Heart right ventricle (tissue), 16 donors: Measurements from ENCODE around the gene ITGA4. TPM values are rescaled to one million over a fixed set of nuclear protein-coding genes. Genes with fewer than 3 reads are reported as not detected.
A peak's percentile ranks its signal among the peaks of the same experiment; 100 is the strongest.

Experiments used
- ATAC-seq, 8 donors: fragments of 200-7000 bp; cut with Tn5 transposase; one replicate each; pipeline ENCODE4 v1.9.1; 2020; ENCODE audit warnings: mild to moderate bottlenecking in 8 of 8, moderate library complexity in 8 of 8, moderate number of reproducible peaks in 1 of 8
- DNase-seq, 2 donors: peaks; one replicate each; pipeline ENCODE4 v3.0.0-alpha.2; 2020
- H3K27ac ChIP-seq, 10 donors: fragments of 200-600 bp; sonication (generic) in 2 of 10; one replicate each; pipeline versions ENCODE4 v1.5.0 to v1.8.0; 2020 to 2022; ENCODE audit warnings: mild to moderate bottlenecking in 3 of 10
- H3K27me3 ChIP-seq, 7 donors: fragments of 200-600 bp; one replicate each; pipeline ENCODE4 v1.8.0; 2021 to 2022; ENCODE audit warnings: mild to moderate bottlenecking in 2 of 7
- H3K36me3 ChIP-seq, 9 donors: fragments of 200-600 bp; sonication (generic) in 1 of 9; one replicate each; pipeline versions ENCODE4 v1.5.0 to v1.8.0; 2020 to 2022; ENCODE audit warnings: mild to moderate bottlenecking in 2 of 9
- H3K4me1 ChIP-seq, 9 donors: fragments of 200-600 bp; sonication (generic) in 1 of 9; one replicate each; pipeline versions ENCODE4 v1.5.0 to v1.8.0; 2020 to 2022; ENCODE audit warnings: mild to moderate bottlenecking in 4 of 9
- H3K4me3 ChIP-seq, 10 donors: fragments of 200-600 bp; sonication (generic) in 2 of 10; one replicate each; pipeline versions ENCODE4 v1.5.0 to v1.8.0; 2020 to 2022; ENCODE audit warnings: mild to moderate bottlenecking in 7 of 10, moderate library complexity in 2 of 10
- H3K9me3 ChIP-seq, 11 donors: fragments of 200-600 bp in 10 of 11; sonication (generic) in 2 of 11; one replicate each; pipeline versions ENCODE4 v1.5.0 to v1.8.0; 2013 to 2022; ENCODE audit warnings: mild to moderate bottlenecking in 2 of 11, control low read depth in 1 of 11, moderate library complexity in 1 of 11
- WGBS, 2 donors: extraction: QIAGEN DNeasy Blood & Tissue Kit; methylation state at CpG; one replicate each; pipeline ENCODE4 v1.1.7; 2013; ENCODE audit warnings: inconsistent platforms in 1 of 2; 5-methylcytosine and 5-hydroxymethylcytosine counted together
- intact Hi-C, 10 donors: fragments of 100-400 bp; cut with DNase I; formaldehyde crosslinking; loops; one replicate each; pipeline versions ENCODE4 v1.11.1 to v1.14.2; 2022
- polyA plus RNA-seq, 2 donors: library from polyadenylated mRNA; stranded (reverse); fragments of 200-250 nt; gene quantifications; one replicate each; pipeline ENCODE4 v1.2.3, GENCODE V29; 2013
- total RNA-seq, 10 donors: library from RNA; stranded (reverse); fragmentation: NEBNext Ultra II Directional in 3 of 10; extraction: Animal tissue kit (Norgen Biotek cat#: 25700) in 3 of 10; gene quantifications; one replicate each; pipeline versions ENCODE4 v1.2.1 to v1.2.4, GENCODE V29; 2021 to 2023
- TF ChIP-seq, protein P1 (sequence below), 9 donors: fragments of 200-600 bp; sonication (generic) in 2 of 9; IDR thresholded peaks; one replicate each; pipeline versions ENCODE4 v1.5.0 to v1.8.0; 2021 to 2022; ENCODE audit warnings: antibody characterized with exemption in 9 of 9, mild to moderate bottlenecking in 5 of 9, moderate library complexity in 1 of 9
- donor health status: Arrhythmogenic right ventricular cardiomyopathy.
- donor health status: ischemic (EF 13 %, LVEDD 7.1; RV severe dilation, severe dysfunction).
- donor health status: healthy with polysubstance abuse.
- donor health status: DM: no; HTN: yes; CAD: no.
- donor health status: DM: no; HTN: no; CAD: no.
- donor health status: ischemic (EF 25% LVEDD 6.9; RV normal size, moderate dysfunction).
- donor health status: ischemic (EF 25% LVEDD 5.7; RV mildly dilated, moderate dysfunction).
- donor health status: healthy.
- donor health status: DM: yes; HTN: yes; CAD: no.
- donor health status: Ischemic cardiomyopathy.
- donor health status: ischemic (EF 35%, LVEDD 5.7; RV mildly dilated, moderate dysfunction).
- donor health status: nonischemic (EF 11% LVEDD 7.7; RV severe dilation, severe dysfunction).
- donor health status: DM: yes; HTN: yes; CAD: no.
- donor health status: PGD.
- donor health status: ischemic (EF 29% LVEDD 5.4; RV normal size, mild dysfunction).
- donor health status: nonischemic (EF 23%, LVEDD 6.1; RV moderate dilation, normal function).

The ITGA4 gene
- total and polyA plus RNA-seq, 12 donors = 0.29 to 9.2 (median 1.4) TPM

DNA sequence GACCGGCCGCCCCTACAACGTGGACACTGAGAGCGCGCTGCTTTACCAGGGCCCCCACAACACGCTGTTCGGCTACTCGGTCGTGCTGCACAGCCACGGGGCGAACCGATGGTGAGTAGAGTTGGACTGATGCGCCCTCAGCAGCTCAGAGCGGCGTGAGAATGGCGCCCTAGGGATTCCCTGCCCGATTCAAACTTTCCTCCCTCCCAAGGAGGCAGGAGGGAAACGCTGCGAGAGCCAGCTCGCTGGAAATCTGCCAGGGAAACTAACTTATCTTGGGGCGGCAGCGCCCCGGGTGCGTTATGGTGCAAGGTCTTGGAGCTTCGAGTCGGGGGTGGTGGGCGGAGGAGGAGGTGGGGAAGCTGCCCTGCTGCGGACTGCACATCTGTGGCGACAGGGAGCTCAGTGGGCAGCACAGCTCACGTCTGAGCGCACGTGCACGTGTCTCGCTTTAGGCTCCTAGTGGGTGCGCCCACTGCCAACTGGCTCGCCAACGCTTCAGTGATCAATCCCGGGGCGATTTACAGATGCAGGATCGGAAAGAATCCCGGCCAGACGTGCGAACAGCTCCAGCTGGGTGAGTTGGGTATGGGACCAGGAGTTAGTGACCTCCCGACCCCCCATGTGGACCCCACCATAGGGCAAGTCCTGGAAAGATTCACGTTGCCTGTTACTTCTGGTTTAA is 697 bp downstream of the ITGA4 start:
- TF ChIP-seq, protein P1, sequence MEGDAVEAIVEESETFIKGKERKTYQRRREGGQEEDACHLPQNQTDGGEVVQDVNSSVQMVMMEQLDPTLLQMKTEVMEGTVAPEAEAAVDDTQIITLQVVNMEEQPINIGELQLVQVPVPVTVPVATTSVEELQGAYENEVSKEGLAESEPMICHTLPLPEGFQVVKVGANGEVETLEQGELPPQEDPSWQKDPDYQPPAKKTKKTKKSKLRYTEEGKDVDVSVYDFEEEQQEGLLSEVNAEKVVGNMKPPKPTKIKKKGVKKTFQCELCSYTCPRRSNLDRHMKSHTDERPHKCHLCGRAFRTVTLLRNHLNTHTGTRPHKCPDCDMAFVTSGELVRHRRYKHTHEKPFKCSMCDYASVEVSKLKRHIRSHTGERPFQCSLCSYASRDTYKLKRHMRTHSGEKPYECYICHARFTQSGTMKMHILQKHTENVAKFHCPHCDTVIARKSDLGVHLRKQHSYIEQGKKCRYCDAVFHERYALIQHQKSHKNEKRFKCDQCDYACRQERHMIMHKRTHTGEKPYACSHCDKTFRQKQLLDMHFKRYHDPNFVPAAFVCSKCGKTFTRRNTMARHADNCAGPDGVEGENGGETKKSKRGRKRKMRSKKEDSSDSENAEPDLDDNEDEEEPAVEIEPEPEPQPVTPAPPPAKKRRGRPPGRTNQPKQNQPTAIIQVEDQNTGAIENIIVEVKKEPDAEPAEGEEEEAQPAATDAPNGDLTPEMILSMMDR (IDR thresholded peaks at IDR 0.05) = no peak
- Histone ChIP-seq H3K27me3 (peaks cover 0 to 43% (median 30%) of the 10 kb centered on the region in 7 donors), H3K9me3 (no peaks in the 10 kb centered on the region), H3K4me3 (peak overlapping the region; percentile 26 to 73 (median 58)), H3K36me3 (no peaks in the 10 kb centered on the region), H3K4me1 (peaks cover 0 to 47% (median 15%) of the 10 kb centered on the region in 9 donors), H3K27ac (peak overlapping the region in 7 of 10 donors; percentile 13 to 92 (median 54))
- ATAC-seq (peak; percentile 34 to 83 (median 50)), DNase-seq (peak; percentile 5 to 27)
- 4% methylated on average over 44 to 45 of the region's 45 CpGs for WGBS, 2 donors
- intact Hi-C loops = loop anchor here in 1 of 10 donors (5.0 kb wide), 1 partner anchor 356 kb away; no protein-coding TSS in a partner anchor

DNA sequence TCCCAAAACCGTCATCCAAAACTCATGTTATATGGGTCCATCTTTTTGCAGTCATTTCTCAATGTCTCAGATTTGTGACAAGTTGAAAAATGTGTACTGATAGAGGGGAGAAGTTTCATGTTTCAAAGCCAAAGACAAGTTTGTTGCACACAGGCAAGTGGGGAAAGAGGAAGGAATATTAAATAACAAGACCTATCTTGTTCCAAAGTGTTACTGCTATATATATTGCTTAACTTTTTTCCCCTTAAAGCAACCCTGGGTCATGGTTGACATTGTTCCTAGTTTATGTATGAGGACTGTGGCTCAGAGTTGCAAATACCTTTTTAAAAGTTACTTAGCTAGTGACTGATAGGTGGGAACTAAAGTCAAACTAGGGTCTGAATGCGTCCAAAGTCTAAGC is 1.7 kb downstream of the ITGA4 start:
- DNase-seq (no peak), ATAC-seq (no peak)
- 74 to 88% methylated on average over 2 of the region's 2 CpGs for WGBS, 2 donors
- TF ChIP-seq, protein P1 (IDR thresholded peaks at IDR 0.05) = no peak
- Histone ChIP-seq H3K27ac (peak overlapping the region in 1 of 10 donors; percentile 92), H3K9me3 (no peaks in the 10 kb centered on the region), H3K36me3 (no peaks in the 10 kb centered on the region), H3K4me3 (peak overlapping the region in 4 of 10 donors; percentile 4 to 73 (median 61)), H3K27me3 (peaks cover 0 to 43% (median 30%) of the 10 kb centered on the region in 7 donors), H3K4me1 (peaks cover 0 to 57% (median 15%) of the 10 kb centered on the region in 9 donors)
- intact Hi-C loops = loop anchor here in 1 of 10 donors (5.0 kb wide), 1 partner anchor 357 kb away; no protein-coding TSS in a partner anchor

DNA sequence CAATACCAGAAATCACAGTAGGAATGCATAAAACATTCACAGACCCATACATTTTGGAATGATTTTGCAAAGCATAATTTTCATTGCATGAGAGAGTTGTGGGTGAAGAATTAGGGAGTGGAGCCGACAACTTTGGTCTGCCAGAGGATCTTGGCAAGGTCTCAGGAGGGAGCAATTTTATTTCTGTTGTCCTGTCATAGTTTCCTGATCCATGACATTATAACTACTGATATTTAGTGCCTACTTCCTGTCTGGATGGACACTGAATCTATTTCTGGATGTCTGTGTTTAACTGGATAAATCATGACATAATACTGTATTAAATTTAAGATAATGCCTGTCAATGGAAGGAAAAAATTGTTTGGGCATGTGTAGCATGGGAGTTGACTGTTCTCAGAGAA is 2.4 kb downstream of the ITGA4 start:
- intact Hi-C loops = loop anchor here in 7 of 10 donors (5.0 to 10.0 kb wide), 4 partner anchors 352 to 1335 kb away; no protein-coding TSS in a partner anchor
- TF ChIP-seq, protein P1 (IDR thresholded peaks at IDR 0.05) = no peak
- no peaks in the 10 kb centered on the region for H3K9me3 ChIP-seq
- WGBS, 2 donors = 21 to 30% methylated on average over 1 of the region's 1 CpG
- peak overlapping the region in 1 of 10 donors; percentile 92 for H3K27ac ChIP-seq
- DNase-seq (no peak), ATAC-seq (no peak)
- peak overlapping the region in 3 of 10 donors; percentile 4 to 73 (median 63) for H3K4me3 ChIP-seq
- H3K4me1 ChIP-seq = peaks cover 0 to 61% (median 15%) of the 10 kb centered on the region in 9 donors
- H3K27me3 ChIP-seq = peaks cover 0 to 39% (median 30%) of the 10 kb centered on the region in 7 donors
- no peaks in the 10 kb centered on the region for H3K36me3 ChIP-seq

DNA sequence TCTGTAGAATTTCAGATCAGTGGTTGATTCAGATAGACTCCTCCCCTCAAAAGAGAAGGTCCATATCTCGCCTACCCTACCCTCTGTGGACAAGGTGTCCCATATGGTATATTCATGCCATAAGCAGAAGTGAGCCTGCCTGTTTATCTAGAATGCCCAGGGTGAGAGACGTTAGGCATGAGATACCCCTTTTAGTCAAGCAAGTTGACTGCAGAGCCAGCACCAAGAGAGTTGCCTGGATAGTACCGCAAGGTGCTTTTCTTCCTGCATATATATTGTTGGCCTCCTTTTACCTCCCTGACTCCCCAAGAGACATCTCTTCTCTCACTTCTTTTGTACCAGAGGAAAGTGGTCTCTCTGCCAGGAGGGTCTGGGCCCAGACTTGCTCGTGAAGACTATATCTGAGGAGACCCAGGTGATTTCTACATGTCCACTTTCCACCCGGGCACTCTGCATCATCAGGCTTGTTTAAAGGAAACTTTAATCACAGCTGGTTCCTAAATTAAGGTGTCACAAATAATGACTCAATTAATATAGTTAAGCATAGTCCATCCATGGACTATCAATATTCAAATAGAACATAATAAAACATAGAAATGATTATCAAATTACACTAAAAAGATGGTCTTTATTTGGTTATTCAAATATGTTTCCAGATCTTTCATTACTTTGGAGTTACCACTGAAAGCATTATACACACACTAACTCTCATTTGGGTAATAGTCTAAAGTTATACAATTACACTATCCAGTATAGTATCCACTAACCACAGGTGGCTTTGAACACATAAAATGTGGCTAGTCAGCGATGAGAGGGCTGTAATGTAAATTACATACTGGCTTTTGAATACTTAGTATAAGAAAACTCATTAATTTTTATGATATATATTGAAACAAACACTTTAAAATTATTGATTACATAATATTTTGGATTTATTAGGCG is 4.1 kb downstream of the ITGA4 start:
- Histone ChIP-seq H3K27me3 (peaks cover 0 to 27% (median 22%) of the 10 kb centered on the region in 7 donors), H3K4me3 (peak overlapping the region in 1 of 10 donors; percentile 73), H3K27ac (peak overlapping the region in 1 of 10 donors; percentile 92), H3K9me3 (no peaks in the 10 kb centered on the region), H3K4me1 (peaks cover 0 to 65% (median 15%) of the 10 kb centered on the region in 9 donors), H3K36me3 (no peaks in the 10 kb centered on the region)
- intact Hi-C loops = loop anchor here in 6 of 10 donors (5.0 to 10.0 kb wide), 3 partner anchors 354 to 1337 kb away; no protein-coding TSS in a partner anchor
- DNase-seq (no peak), ATAC-seq (no peak)
- WGBS, 2 donors = 83 to 86% methylated on average over 7 of the region's 7 CpGs
- TF ChIP-seq, protein P1 (IDR thresholded peaks at IDR 0.05) = no peak
